ENCODE measurements around the gene ACACA. TPM values are rescaled to one million over a fixed set of nuclear protein-coding genes. Genes with fewer than 3 reads are reported as not detected.
A peak's percentile ranks its signal among the peaks of the same experiment; 100 is the strongest.
"Not testable (repeated sequence)": the region's sequence is repeated elsewhere in the genome, so short reads cannot be mapped to it uniquely, and the experiment has no call there.

The ACACA gene
- total RNA-seq, 1 donor from 2014 or later, result 111 TPM

- no peak for DNase-seq (ENCODE audit: low spot score, unreplicated experiment)
- Mint-ChIP-seq H3K9me3 (ENCODE audit: low read depth) (no peaks in the 10 kb centered on the region), H3K4me1 (ENCODE audit: low read depth) (peaks cover 18% of the 10 kb centered on the region), H3K36me3 (ENCODE audit: insufficient read depth) (peaks cover 15% of the 10 kb centered on the region), H3K27ac (peak overlapping the region; percentile 38), H3K4me3 (ENCODE audit: low read depth) (no peak overlapping the region), H3K27me3 (no peaks in the 10 kb centered on the region)
- no peak for TF ChIP-seq CTCF (IDR thresholded peaks at IDR 0.05; ENCODE audit: unreplicated experiment)
Observed at GRCh38 chr17:37148156-37148555, 258.5 kb downstream of the ACACA start.

- peaks cover 12% of the 10 kb centered on the region for H3K36me3 Mint-ChIP-seq (ENCODE audit: insufficient read depth)
- peak overlapping the region; percentile 86 for H3K27ac Mint-ChIP-seq
- DNase-seq (ENCODE audit: low spot score, unreplicated experiment), result no peak
- H3K4me3 Mint-ChIP-seq (ENCODE audit: low read depth), result peak overlapping the region; percentile 18
- no peaks in the 10 kb centered on the region for H3K27me3 Mint-ChIP-seq
- peaks cover 18% of the 10 kb centered on the region for H3K4me1 Mint-ChIP-seq (ENCODE audit: low read depth)
- no peaks in the 10 kb centered on the region for H3K9me3 Mint-ChIP-seq (ENCODE audit: low read depth)
- TF ChIP-seq CTCF (IDR thresholded peaks at IDR 0.05; ENCODE audit: unreplicated experiment), result no peak
Observed at GRCh38 chr17:37147301-37147812, 259.3 kb downstream of the ACACA start.

GRCh38 chr17:37146086-37147064 is 260.3 kb downstream of the ACACA start:
- H3K4me1 Mint-ChIP-seq (ENCODE audit: low read depth), result peaks cover 18% of the 10 kb centered on the region
- no peak overlapping the region for H3K4me3 Mint-ChIP-seq (ENCODE audit: low read depth)
- H3K9me3 Mint-ChIP-seq (ENCODE audit: low read depth), result no peaks in the 10 kb centered on the region
- no peaks in the 10 kb centered on the region for H3K27me3 Mint-ChIP-seq
- no peak for TF ChIP-seq CTCF (IDR thresholded peaks at IDR 0.05; ENCODE audit: unreplicated experiment)
- H3K27ac Mint-ChIP-seq, result no peak overlapping the region
- DNase-seq (ENCODE audit: low spot score, unreplicated experiment), result no peak
- peaks cover 12% of the 10 kb centered on the region for H3K36me3 Mint-ChIP-seq (ENCODE audit: insufficient read depth)

- H3K4me3 Mint-ChIP-seq (ENCODE audit: low read depth), result no peak overlapping the region
- peaks cover 18% of the 10 kb centered on the region for H3K4me1 Mint-ChIP-seq (ENCODE audit: low read depth)
- TF ChIP-seq CTCF (IDR thresholded peaks at IDR 0.05; ENCODE audit: unreplicated experiment), result no peak
- peaks cover 5% of the 10 kb centered on the region for H3K36me3 Mint-ChIP-seq (ENCODE audit: insufficient read depth)
- no peak overlapping the region for H3K27ac Mint-ChIP-seq
- no peaks in the 10 kb centered on the region for H3K9me3 Mint-ChIP-seq (ENCODE audit: low read depth)
- no peak for DNase-seq (ENCODE audit: low spot score, unreplicated experiment)
- H3K27me3 Mint-ChIP-seq, result no peaks in the 10 kb centered on the region
Observed at GRCh38 chr17:37144075-37144701, 262.4 kb downstream of the ACACA start.

GRCh38 chr17:37143558-37143957 is 263.1 kb downstream of the ACACA start:
- not testable (repeated sequence) for H3K4me3 Mint-ChIP-seq (ENCODE audit: low read depth); H3K27me3 Mint-ChIP-seq; H3K9me3 Mint-ChIP-seq (ENCODE audit: low read depth); DNase-seq (ENCODE audit: low spot score, unreplicated experiment); H3K27ac Mint-ChIP-seq
- H3K4me1 Mint-ChIP-seq (ENCODE audit: low read depth), result peaks cover 23% of the 10 kb centered on the region
- peaks cover 10% of the 10 kb centered on the region for H3K36me3 Mint-ChIP-seq (ENCODE audit: insufficient read depth)
